Mesothelial cell of epicardium (in vitro differentiated cells): Measurements from ENCODE around the gene GMPR. TPM values are rescaled to one million over a fixed set of nuclear protein-coding genes. Genes with fewer than 3 reads are reported as not detected.

Experiments used
- DNase-seq, 2 experiments: peaks; one replicate each; pipeline ENCODE4 v3.0.0; 2021; ENCODE audit warnings: low spot score in 2 of 2; ENCODE audit not compliant: unreplicated experiment in 2 of 2
- H3K27ac Mint-ChIP-seq: 2 replicates; pipeline ENCODE4 v1.8.0; 2021; ENCODE audit warnings: mixed read lengths
- H3K27me3 Mint-ChIP-seq: 2 replicates; pipeline ENCODE4 v1.8.0; 2021; ENCODE audit warnings: low read depth, mixed read lengths
- H3K36me3 Mint-ChIP-seq: 2 replicates; pipeline ENCODE4 v1.8.0; 2021; ENCODE audit warnings: mixed read lengths
- H3K4me1 Mint-ChIP-seq: 2 replicates; pipeline ENCODE4 v1.8.0; 2021; ENCODE audit warnings: mixed read lengths
- H3K4me3 Mint-ChIP-seq: 2 replicates; pipeline ENCODE4 v1.8.0; 2021; ENCODE audit warnings: mild to moderate bottlenecking, moderate library complexity, mixed read lengths
- H3K9me3 Mint-ChIP-seq: 2 replicates; pipeline ENCODE4 v1.8.0; 2021; ENCODE audit warnings: mixed read lengths
- CTCF ChIP-seq: fragments of 200-600 bp; sonication (generic); IDR thresholded peaks from one replicate; pipeline ENCODE4 v1.5.0; 2021; ENCODE audit warnings: antibody characterized with exemption; ENCODE audit not compliant: unreplicated experiment
- total RNA-seq: library from RNA; stranded (reverse); gene quantifications from 3 replicates; pipeline ENCODE4 v1.2.1, GENCODE V29; 2021

The GMPR gene
- total RNA-seq, 1 donor from 2014 or later, result 4.0 TPM

DNA sequence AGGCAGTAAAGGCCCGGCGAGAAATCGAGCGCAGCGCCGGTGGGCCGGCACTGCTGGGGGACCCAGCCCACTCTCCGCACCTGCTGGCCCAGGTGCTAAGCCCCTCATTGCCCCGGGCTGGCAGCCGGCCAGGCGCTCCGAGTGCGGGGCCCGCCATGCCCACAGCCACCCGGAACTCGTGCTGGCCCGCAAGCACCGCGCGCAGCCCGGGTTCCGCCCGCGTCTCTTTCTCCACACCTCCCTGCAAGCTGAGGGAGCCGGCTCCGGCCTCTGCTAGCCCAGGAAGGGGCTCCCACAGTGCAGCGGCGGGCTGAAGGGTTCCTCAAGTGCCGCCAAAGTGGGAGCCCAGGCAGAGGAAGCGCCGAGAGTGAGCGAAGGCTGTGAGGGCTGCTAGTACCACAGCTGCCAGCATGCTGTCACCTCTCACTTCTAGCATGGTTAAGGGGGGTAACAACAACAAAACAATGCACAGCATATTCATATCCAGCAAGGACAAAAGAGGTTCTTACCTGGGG lies 11.3 kb upstream of the GMPR start:
- Mint-ChIP-seq H3K36me3 (no peaks in the 10 kb centered on the region), H3K27me3 (no peaks in the 10 kb centered on the region), H3K9me3 (no peaks in the 10 kb centered on the region), H3K4me3 (no peak overlapping the region), H3K4me1 (peaks cover 18% of the 10 kb centered on the region), H3K27ac (no peak overlapping the region)
- no peak for TF ChIP-seq CTCF
- DNase-seq, result no peak

DNA sequence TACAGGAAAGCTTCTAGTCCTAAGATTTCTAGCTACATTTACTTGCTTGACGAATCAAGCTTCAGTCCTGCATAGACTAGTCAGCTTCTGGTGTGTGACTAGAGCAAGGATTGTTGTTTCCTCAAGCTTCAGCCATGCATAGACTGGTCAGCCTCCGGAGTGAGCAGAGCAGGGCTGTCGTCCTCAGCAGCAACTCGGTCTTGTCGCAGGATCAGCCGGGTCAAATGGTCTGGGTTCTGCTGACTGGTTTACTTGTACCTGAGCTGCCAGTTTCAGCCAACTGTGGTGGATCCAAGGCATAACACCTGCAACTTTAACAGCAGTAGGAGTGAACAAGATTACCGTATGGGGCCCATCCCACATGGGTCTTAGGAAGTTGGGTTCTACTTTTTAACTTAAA lies 10.8 kb upstream of the GMPR start:
- no peaks in the 10 kb centered on the region for H3K9me3 Mint-ChIP-seq
- no peak for TF ChIP-seq CTCF
- H3K36me3 Mint-ChIP-seq, result no peaks in the 10 kb centered on the region
- H3K27ac Mint-ChIP-seq, result no peak overlapping the region
- no peaks in the 10 kb centered on the region for H3K27me3 Mint-ChIP-seq
- H3K4me3 Mint-ChIP-seq, result no peak overlapping the region
- peaks cover 23% of the 10 kb centered on the region for H3K4me1 Mint-ChIP-seq
- DNase-seq, result no peak

- Mint-ChIP-seq H3K27ac (no peak overlapping the region), H3K27me3 (no peaks in the 10 kb centered on the region), H3K36me3 (no peaks in the 10 kb centered on the region), H3K9me3 (no peaks in the 10 kb centered on the region), H3K4me1 (peaks cover 23% of the 10 kb centered on the region), H3K4me3 (no peak overlapping the region)
- no peak for TF ChIP-seq CTCF
- no peak for DNase-seq
Measured at GRCh38 chr6:16228043-16228442, 10.3 kb upstream of the GMPR start.

- no peak for DNase-seq
- TF ChIP-seq CTCF, result no peak
- Mint-ChIP-seq H3K27me3 (no peaks in the 10 kb centered on the region), H3K9me3 (no peaks in the 10 kb centered on the region), H3K36me3 (no peaks in the 10 kb centered on the region), H3K27ac (no peak overlapping the region), H3K4me3 (no peak overlapping the region), H3K4me1 (peaks cover 18% of the 10 kb centered on the region)
Measured at GRCh38 chr6:16228709-16229665, 9.4 kb upstream of the GMPR start.

- DNase-seq, result no peak
- no peak for TF ChIP-seq CTCF
- Mint-ChIP-seq H3K27ac (no peak overlapping the region), H3K4me1 (peaks cover 11% of the 10 kb centered on the region), H3K36me3 (no peaks in the 10 kb centered on the region), H3K27me3 (no peaks in the 10 kb centered on the region), H3K9me3 (no peaks in the 10 kb centered on the region), H3K4me3 (no peak overlapping the region)
Measured at GRCh38 chr6:16229700-16230099, 8.7 kb upstream of the GMPR start.
